GM19328 (cell line): Measurements from ENCODE around the gene NTRK2.

Source experiments
- ATAC-seq: cut with Tn5 transposase; IDR thresholded peaks from one replicate; pipeline ENCODE4 v1.9.1; 2021; ENCODE audit warnings: mild to moderate bottlenecking, moderate library complexity; ENCODE audit not compliant: unreplicated experiment

The NTRK2 gene

DNA sequence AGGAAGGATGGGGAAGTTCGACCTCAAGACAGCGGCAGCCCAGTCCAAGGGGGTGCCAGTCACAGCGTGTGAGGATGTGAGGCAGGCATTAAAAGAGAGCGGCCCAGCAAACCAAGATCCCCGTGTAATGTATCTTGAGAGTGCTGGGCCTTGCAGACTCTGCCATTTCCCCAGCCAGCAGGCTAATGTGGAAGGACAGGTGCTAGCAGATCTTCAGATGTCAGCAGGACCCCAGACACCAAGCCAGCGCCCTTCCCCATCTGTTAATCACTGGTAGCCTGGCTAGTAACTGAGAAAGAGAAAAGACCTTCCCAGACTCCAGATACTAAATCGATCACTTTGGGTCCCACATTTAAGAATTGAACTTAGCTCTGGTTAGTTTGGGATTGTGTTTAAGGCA is 62.2 kb downstream of the NTRK2 start:
- no peak for ATAC-seq

DNA sequence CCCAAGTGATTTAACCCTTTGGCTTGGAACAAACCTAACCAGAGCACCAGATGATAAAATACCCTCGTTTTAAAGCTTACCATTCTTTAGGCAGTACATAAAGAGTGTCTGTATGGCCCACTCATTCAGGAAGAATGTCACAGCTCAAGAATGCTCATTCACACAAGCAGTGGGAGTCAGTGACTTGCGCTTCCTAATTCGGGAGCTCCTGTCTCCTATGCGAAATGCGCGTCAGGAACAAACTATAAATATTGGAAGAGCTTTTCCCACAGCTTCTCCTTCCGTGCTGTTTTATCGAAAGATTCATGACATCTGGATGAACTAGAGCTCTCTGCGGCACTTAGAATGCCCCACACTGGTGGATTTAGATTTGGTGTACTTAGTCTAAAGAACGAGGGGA is 66.6 kb downstream of the NTRK2 start:
- ATAC-seq, result no peak

DNA sequence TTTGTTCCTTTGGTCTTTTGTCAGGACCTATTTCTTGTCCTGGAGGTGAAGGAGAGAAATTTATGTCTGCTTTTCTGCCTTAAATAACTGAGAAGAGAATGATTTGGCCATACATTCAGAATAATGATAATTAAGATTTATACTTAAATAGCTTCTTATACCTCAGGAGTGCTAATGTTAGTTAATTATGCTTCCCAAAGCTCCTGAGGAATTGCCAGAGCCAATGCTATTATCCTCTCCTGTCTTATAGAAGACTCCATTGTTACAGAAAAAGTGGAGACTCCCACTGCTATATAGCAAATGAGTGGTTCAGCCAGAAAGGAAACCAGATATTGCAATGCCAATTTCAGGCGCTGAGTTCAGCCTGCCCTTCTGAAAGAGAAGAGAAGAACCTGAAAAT is 67.0 kb downstream of the NTRK2 start:
- no peak for ATAC-seq

DNA sequence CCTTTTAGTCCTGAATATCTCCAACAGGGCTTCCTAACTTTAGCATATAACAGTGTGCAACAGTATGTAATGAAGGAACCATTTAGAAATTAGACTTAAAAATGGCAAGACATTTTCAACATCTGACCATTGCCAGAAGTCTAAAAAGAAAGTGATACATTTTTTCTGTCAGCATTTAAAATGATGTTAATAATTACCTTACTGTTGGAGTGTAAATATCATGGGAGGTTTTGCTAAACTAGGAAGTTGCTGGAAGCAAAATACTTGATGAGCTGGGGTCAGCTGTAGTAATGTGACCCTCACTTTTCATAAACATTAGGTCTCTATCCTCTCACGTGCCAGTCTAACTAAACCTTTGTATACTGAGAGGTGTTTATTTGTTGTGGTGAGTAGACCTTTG is 68.8 kb downstream of the NTRK2 start:
- no peak for ATAC-seq

DNA sequence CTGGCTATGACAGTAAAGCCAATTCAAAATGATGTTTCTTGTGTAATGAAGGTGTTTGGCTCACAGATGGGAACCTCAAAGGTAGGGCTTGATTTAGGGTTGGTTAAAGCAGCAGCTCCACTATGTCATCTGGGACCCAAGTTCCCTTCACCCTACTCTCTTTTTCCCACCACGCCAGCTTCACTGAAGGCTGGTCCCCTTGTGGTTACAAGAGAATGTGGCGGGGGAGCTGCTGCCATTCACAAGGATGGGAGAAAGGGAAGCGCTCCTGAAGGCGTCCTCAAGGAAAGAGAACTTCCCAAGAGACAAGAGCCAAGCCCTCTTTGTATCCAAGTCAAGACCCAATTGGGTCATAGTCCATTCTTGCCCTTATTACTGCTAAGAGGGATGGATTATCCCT is 72.7 kb downstream of the NTRK2 start:
- no peak for ATAC-seq

DNA sequence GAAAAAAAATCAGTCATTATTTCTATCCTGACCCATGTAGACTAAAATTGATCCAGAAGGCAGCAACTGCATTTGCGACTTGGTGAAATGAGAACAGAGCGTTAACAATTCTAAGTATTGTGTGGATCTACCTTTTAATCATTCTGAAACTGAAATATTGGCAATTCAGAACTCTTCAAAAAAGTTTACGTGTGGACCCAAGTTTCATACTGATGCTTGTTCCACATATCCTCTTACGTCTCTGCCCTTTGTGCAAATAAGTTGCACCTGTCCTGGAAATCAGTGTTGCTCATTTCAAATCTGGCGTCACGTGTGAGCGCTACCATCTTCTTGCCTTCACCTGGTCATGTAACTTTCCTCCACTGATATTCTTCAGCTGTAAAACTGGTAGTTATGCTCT is 74.7 kb downstream of the NTRK2 start:
- ATAC-seq, result peak; percentile 47

DNA sequence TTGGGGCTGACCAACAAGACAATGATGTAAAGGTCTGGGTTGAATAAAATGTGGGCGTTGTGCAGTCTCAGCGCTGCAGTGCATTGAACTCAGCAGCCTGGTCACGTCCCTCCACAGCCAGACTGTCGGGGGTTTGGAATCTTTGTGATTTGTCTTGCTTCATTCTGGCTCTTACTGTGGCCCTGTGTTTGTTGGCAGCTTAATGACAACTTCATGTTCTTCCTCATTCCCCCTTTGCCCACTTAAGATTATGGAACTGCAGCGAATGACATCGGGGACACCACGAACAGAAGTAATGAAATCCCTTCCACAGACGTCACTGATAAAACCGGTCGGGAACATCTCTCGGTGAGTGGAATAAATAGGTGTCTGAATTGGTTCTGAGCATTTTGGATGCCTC is 75.2 kb downstream of the NTRK2 start:
- ATAC-seq, result no peak

DNA sequence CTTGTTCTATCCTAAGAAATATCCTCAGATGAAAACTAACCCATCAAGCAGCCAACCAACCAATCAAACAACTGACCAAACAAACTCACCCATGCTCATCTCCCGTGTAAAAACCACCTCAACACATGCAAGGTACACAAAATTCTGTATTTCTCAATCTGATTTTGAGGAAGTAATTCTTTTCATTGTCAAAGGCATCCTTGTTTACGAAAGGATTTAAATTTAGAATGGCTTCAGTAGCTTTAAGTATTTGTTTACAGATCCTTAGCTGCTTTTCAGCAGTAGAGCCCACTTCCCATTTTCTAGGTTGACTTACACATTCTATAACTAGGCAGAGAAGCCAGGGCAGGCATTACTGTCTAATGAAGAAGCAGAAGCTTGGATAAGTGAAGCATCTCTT is 78.6 kb downstream of the NTRK2 start:
- ATAC-seq, result no peak

DNA sequence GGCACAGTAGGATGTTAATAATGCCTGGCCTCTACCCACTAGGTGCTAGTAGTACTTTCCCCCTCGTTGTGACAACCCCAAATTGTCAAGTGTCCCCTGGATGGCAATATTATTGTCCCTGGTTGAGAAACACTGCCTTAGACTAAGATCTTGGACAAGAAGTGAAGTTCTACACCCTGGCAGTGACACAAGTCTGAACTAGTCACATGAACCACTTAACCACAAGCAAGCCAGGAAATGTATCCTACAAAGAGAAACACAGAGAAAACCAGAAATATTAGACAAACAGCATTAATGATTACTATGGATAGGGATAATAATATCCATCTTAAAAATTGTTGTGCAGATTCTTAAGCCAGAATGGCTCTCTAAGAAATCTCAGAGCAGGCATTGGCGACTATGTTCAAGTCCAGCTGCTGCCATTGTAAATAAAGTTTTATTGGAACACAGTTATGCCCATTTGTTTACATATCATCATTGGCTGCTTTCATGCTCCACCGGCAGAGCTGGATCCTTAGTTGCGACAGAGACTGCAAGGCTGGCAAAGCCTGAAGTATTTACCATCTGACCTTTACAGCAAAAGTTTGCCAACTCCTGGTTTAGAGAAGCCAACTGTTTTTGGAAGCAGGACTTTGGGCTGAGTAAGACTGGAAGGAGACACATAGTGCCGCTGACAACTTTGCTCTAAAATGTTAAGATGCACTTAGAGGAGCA is 80.8 kb downstream of the NTRK2 start:
- ATAC-seq, result no peak

DNA sequence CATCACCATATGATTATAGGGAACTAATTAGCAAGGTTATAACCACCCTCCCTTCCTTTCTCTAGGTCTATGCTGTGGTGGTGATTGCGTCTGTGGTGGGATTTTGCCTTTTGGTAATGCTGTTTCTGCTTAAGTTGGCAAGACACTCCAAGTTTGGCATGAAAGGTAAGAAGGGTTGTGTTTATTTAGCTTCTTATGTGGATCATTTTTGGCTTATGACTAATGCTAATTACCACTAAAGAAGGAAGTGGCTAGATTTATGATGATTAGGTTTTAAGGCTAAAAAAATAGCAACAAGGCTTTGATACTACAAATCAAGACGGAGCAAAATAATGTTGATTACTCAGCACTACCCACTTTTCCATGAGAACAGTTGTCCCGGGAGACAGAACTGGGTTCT is 82.4 kb downstream of the NTRK2 start:
- ATAC-seq, result no peak

DNA sequence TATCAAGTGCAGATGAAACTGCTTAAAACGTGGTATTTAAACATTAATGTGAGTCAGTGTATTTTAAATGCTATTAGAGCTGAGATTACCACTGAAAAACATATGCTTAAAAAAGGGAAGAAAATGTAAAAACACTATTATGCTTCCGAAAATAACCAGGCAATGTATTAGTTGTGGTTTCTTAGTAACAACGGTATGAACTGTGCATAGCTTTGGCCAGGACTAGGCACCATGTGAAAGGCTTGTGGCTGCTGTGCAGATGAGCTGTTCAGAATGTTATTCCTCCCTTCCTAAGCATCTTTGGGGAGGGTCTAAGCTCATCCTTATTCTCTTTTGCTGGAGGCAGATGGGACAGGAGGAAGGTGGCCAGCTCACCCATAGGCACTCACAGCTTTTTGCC is 84.9 kb downstream of the NTRK2 start:
- ATAC-seq, result no peak

DNA sequence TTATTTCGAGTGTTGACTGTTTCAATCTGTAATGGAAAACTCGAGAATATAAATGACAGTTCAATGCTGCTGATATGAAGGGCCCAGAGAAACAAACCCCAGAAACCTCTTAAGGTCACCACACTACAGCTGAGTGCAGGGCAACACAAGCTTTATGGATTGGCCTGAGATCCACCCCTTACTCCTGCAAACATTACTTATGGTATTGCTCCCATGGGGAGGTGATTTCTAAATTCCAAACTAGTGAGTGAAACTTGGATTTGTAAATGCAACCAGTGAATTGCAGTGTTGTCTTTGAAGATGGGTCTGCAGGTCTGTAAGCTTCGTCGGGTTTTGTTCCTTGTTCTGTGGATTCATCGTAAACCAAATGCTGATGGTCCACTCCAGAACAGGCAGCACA is 85.4 kb downstream of the NTRK2 start:
- ATAC-seq, result no peak

DNA sequence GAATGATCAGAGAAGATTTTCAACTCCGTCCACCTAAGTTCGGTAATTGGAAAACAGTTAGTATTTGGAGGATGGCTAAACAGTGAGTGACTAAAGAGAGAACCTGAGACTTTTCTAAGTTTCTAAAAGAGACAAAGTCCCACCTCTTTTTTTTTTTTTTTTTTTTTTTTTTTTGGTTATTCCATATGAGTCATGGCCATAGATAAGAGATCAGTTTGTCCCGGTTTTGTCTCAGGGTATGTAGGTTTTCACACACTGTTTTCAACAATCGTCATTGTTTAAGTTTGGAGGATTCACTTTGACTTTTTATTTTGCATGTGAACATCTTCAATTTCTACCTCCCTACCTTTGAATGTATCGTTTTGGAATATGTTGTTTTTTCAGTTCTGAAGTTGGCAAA is 85.9 kb downstream of the NTRK2 start:
- ATAC-seq, result no peak

DNA sequence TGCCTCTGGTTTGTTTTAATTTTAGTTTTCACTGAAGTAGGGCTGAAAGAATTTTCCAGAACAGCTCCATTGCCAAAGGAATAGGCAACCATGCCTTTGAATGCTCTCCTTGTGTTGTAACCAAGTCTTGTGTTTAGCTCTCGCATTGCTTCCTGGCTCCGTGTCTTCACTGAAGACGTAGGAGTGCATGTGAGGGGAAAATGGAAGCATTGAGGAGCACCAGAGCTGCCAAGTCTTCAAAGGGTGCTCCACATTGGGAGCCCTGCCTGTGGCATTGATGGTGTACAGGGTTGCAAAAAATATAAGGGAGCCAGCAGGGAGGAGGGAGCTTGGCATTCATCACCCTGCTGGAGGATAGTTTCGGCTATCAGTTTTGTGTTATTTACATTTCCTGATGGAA is 86.6 kb downstream of the NTRK2 start:
- no peak for ATAC-seq

DNA sequence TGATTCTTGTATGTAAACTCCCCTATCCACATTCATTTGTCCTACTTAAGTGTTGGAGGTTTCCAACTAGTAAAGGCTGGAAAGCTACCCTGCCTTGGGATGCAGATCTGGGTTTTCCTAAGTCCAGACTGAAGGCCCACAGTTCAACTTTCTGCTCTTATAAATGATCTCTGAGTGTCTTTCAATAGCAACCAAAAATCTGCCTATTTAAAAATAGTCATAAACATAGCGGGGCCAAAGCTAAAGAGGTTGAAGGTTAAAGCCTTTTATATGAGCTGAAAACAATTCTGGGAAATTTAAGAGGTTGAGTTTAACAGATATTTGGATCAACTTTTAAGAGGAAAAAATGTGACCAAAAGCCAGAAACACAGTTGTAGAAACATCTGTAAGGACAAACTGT is 87.2 kb downstream of the NTRK2 start:
- no peak for ATAC-seq

DNA sequence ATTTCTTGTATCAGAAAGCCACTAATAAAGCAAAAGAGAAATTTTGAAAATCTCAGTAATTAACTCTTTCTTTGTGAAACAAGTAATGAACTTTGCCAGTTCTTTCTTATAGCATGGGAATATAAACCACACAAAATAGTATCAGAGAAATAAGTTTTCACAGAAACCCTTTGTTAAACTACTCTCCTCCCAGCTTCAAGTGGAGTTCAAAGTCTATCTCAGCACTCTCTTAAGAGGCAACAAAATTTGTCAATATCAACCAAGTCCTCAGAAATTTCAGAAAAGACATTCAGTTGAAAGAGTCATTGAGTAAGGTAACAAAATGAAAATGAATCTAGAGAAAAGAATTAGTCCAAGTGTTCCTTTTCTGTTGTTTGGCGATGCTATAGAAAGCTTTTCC is 89.3 kb downstream of the NTRK2 start:
- ATAC-seq, result no peak

DNA sequence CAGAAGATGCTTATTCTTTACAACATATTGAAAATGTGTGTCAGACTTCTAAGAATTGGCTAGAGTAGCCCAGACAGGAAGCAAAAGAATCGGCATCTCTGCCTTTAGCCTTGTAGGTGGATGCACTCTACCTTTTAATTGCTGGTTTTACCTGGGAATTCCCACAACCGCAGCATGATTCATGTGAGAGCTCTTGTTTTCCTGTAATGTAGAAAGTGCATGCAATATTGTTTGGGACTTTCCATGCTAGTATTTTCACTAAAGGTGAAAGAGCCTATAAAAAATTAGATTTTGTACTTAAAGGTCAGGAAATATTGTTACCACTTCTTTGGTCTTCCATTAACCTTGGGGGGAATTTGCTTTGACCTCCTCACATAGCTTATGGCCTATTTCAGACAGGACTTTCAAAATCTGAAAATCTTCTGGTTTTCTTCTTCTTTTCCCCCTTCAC is 89.8 kb downstream of the NTRK2 start:
- ATAC-seq, result peak; percentile 44

DNA sequence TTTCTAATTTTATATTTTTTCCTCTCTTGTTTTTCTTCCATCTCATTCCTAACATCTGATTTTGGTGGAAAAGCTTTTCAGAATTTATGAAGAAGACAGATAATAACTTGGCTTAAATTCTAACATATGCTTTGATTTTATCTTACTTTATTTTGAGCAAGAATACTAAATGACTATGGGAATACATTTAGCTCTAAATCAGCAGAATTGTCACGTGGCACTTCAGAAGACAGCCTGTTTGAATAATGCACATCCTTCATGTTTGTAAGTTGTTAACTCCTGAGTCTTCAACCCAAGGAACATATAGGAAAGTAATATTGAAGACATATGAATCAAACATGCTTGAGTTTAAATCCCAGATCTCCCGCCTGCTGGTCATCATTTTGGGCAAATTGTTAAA is 90.3 kb downstream of the NTRK2 start:
- no peak for ATAC-seq

DNA sequence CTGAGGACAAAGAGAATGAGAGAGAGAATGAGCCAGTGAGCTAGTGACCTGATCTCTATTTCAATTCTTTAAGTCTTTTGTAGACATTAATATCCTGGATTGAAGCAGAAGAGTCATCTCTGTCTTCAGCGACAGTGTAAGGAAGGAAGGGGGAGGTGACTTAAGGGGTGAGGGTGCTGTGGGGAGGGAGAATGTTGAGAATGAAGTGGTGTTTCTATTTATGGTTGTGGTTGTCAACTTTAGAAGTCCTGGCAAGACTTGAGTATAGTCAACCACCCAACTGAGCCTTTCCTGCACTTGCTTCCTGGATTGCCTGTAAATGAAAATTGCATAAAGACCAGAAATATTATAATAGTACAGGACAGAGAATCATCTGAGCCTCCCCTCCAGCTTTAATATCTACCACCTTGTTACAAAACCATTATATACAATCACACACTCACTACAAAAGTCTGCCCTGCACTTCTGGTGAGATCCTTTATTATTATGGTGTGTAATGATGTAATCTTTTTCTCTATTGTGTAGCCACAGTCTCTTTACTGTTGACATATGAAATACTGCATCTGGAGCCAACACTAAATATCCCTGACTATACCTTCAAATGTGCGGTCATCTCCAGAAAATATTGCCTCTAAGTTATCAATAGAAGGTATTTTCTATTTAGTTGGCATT is 91.7 kb downstream of the NTRK2 start:
- no peak for ATAC-seq

DNA sequence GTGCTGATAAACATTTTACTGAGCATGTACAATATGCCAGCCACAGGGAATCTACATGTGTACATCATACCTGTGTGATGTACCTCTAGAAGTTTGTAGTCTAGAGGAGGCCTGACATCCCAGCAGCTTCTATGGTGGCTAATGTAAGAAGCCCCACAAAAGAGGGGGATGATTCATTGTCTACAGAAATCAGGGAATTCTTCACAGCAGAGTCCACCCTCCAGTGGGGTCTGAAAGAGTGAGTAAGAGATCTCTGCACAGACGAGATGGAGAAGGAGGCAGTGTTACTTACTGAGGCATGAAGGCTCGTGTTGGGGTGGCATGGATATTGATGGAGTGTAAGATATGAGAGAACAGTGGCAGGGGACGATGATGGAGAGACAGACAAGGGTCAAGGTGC is 103.0 kb downstream of the NTRK2 start:
- ATAC-seq, result no peak

DNA sequence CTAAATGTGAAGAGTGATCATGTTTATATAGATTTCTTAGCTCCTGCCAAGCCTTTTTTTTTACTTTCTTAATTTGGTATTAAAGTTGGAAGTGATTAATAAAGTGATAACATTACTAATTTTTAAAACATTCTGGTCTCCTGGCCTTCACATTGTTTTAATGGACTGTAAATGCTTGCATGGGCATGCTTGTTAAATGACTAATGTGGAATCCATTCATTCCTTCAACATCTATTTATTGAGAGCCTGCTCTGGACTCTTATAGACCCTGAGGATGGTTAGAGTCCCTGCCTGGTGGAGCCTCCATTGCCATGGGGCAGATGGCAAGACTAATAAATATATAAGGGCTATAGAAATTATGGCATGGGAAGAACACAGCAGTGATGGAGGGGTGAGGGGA is 103.5 kb downstream of the NTRK2 start:
- ATAC-seq, result no peak

DNA sequence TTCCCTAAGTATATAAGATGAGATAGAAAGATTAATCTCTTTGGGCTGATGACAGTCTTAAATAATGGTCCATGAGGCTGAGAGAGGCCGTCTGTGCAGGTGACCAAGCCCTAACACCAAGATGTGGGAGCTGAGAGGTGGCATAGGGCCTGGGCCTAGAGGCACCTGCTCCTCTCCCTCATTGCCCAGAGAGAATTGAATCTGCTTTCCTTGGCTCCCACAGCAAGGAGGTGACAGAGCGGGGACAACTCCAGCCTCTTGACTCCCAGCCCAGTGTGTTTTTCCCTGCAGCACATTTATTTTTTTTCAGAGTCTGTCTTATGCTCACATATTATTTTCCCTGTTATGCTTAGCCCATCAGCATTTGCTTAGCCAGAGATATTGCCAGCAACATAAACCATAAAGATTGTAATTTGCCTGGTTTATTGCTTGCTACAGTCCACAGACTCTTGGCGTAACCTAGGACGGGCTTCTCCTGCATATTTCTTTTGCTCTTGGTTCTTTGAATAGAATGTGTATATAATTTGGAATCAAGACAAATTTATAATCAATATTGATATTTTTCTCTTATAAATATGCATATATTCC is 105.6 kb downstream of the NTRK2 start:
- no peak for ATAC-seq
